Measurements from ENCODE around the gene ZNF750.

The ZNF750 gene

DNA sequence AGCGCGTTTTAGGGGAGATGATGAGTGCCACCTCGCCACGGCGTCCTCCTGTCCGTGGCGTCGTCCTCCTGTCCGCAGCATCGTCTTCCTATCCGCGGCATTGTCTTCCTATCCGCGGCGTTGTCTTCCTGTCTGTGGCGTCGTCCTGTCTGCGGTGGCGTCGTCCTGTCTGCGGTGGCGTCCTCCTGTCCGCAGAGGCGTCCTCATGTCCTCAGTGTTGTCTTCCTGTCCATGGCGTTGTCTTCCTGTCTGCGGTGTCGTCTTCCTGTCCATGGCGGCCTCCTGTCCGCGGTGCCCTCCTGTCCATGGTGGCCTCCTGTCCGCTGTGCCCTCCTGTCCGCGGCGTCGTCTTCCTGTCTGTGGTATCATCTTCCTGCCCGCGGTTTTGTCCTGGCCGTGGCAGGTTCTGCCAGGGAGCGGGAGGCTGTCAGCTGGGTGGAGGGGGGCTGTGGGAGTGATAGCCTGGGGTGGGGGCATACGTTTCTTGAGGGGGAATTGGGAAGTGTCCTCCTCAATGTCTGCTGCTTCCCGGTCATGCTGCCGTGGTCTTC lies 57.1 kb downstream of the ZNF750 start:
- TF ChIP-seq, protein P1, sequence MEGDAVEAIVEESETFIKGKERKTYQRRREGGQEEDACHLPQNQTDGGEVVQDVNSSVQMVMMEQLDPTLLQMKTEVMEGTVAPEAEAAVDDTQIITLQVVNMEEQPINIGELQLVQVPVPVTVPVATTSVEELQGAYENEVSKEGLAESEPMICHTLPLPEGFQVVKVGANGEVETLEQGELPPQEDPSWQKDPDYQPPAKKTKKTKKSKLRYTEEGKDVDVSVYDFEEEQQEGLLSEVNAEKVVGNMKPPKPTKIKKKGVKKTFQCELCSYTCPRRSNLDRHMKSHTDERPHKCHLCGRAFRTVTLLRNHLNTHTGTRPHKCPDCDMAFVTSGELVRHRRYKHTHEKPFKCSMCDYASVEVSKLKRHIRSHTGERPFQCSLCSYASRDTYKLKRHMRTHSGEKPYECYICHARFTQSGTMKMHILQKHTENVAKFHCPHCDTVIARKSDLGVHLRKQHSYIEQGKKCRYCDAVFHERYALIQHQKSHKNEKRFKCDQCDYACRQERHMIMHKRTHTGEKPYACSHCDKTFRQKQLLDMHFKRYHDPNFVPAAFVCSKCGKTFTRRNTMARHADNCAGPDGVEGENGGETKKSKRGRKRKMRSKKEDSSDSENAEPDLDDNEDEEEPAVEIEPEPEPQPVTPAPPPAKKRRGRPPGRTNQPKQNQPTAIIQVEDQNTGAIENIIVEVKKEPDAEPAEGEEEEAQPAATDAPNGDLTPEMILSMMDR (IDR thresholded peaks at IDR 0.05; ENCODE audit: low read depth, low read length, missing control alignments): no peak
- H3K4me3 ChIP-seq (replicated peaks; ENCODE audit: low read depth, low read length): no peak overlapping the region
- no peak for DNase-seq (ENCODE audit: extremely low read depth, low read depth)

DNA sequence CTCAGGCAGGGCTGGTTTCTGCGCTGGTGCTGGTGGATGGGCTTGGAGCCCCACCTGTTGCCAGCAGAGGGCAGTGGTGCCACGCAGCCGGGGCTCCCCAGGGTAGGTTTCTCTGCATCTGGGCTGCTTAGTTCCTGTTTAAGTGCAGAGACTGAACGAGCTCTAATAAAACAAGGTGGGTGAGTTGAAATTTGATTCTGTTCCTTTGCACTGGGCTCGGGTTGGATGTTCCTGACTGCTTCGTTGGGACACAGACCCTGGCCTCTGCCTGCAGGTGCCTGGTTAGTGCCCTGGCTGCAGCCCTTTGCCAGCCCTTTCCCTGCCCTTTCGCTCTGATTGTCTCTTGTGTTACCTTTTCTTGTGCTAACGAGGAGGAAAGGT lies 57.9 kb downstream of the ZNF750 start:
- TF ChIP-seq, protein P1 (IDR thresholded peaks at IDR 0.05; ENCODE audit: low read depth, low read length, missing control alignments): peak; percentile 97
- no peak overlapping the region for H3K4me3 ChIP-seq (replicated peaks; ENCODE audit: low read depth, low read length)
- DNase-seq (ENCODE audit: extremely low read depth, low read depth): peak; percentile 44

DNA sequence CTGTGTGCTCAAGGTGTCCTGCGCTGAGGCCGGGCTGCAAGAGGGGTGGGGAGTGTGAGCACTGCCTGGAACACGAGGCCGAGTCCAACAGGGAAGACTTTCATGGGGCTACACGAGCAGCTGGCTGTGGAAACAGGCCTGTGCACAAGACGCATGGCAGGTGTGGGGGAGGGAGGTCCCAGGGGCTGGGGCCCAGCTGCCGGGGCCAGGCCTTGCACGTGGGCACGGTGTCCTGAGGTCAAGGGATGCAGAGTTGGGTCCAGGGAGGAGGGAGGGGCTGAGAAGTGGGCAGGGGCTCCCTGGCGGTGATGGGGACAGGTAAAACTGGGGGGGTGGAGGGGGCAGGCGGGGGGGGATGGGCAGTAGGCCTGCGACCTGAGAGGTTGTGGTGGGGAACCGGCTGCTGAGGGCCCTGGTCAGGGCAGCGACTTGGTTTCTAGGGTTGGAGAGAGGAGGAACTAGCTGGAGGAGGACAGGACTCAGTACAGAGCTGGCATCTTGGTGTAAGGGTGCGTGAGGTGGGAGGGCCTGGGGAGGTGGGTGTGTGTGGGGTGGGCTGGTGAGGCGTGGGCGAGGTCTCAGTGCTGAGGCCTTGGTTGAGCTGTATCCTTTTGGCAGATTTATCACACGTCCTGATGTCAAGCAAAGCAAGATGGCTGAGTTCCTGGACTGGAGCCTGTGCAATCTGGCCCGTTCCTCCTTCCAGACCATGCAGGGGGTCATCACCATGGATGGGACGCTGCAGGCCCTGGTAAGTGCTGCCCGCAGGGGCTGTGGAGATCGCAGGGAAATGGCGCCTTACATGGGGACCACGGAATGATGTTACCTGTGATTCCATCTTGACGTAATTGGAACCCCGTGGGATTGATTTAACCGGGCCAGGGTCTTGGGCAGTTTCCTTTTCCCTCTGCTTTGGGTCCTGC lies 58.6 kb downstream of the ZNF750 start:
- H3K4me3 ChIP-seq (replicated peaks; ENCODE audit: low read depth, low read length): no peak overlapping the region
- TF ChIP-seq, protein P1 (IDR thresholded peaks at IDR 0.05; ENCODE audit: low read depth, low read length, missing control alignments): no peak
- no peak for DNase-seq (ENCODE audit: extremely low read depth, low read depth)

DNA sequence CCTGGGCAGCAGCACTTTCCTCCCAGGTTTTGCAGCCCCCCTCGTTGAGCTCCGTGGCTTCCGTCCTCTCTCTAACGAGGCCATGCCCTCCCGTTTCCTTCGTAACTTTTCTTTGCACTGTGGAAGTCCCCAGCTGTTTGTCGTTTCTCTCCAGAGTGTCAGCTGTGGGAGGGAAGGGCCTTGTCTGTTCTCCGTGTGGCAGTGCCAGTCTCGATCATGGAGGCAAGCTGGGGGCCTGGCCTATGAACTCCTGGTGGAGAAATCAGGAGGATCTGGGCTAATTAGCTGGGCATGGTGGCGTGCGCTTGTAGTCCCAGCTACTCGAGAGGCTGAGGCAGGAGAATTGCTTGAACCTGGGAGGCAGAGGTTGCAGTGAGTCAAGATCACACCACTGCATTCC lies 59.6 kb downstream of the ZNF750 start:
- TF ChIP-seq, protein P1 (IDR thresholded peaks at IDR 0.05; ENCODE audit: low read depth, low read length, missing control alignments): no peak
- H3K4me3 ChIP-seq (replicated peaks; ENCODE audit: low read depth, low read length): no peak overlapping the region
- no peak for DNase-seq (ENCODE audit: extremely low read depth, low read depth)

DNA sequence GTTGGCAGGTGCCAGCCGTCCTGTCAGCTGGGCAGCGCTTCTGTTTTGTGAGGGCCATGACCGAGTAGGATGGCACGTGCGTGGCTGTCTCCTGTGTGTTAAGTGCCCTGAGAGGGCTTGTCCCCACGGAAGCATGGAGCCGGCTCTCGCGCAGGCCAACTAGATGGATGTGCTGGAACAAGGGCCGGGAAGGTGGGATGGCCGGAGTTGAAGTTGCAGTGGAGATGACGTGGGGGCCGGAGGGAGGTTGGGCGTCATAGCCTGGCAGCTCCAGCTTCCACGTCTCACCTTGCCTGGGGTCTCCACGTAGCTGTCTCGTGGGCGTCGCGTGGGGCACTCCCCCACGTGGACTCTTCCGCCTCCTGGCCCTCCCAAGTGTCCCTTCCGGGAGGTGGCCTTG lies 60.3 kb downstream of the ZNF750 start:
- DNase-seq (ENCODE audit: extremely low read depth, low read depth): no peak
- no peak overlapping the region for H3K4me3 ChIP-seq (replicated peaks; ENCODE audit: low read depth, low read length)
- TF ChIP-seq, protein P1 (IDR thresholded peaks at IDR 0.05; ENCODE audit: low read depth, low read length, missing control alignments): no peak
